GM10847 (cell line): ENCODE measurements around the gene SIRPB2.

ENCODE experiments used
- POLR2A ChIP-seq: IDR thresholded peaks from 2 replicates; pipeline ENCODE4 v1.6.1; 2011; ENCODE audit not compliant: insufficient read length; ENCODE audit errors: extremely low read depth

The SIRPB2 gene

GRCh38 chr20:1437235-1437904, 53.9 kb downstream of the SIRPB2 start:
- TF ChIP-seq POLR2A = no peak

- no peak for TF ChIP-seq POLR2A
Measured at GRCh38 chr20:1436263-1436662, 55.0 kb downstream of the SIRPB2 start.

GRCh38 chr20:1435337-1435699, 55.9 kb downstream of the SIRPB2 start:
- no peak for TF ChIP-seq POLR2A

GRCh38 chr20:1434571-1435336, 56.5 kb downstream of the SIRPB2 start:
- no peak for TF ChIP-seq POLR2A

GRCh38 chr20:1431158-1431557, 60.1 kb downstream of the SIRPB2 start:
- no peak for TF ChIP-seq POLR2A

GRCh38 chr20:1430004-1430451, 61.2 kb downstream of the SIRPB2 start:
- TF ChIP-seq POLR2A = no peak

- no peak for TF ChIP-seq POLR2A
Measured at GRCh38 chr20:1429143-1429728, 62.0 kb downstream of the SIRPB2 start.

GRCh38 chr20:1427457-1428054, 63.7 kb downstream of the SIRPB2 start:
- TF ChIP-seq POLR2A = no peak

- no peak for TF ChIP-seq POLR2A
Measured at GRCh38 chr20:1426231-1426849, 64.9 kb downstream of the SIRPB2 start.
